ENCODE results near the gene RRP36.
"Not testable (repeated sequence)": the region's sequence is repeated elsewhere in the genome, so short reads cannot be mapped to it uniquely, and the experiment has no call there.

DNA sequence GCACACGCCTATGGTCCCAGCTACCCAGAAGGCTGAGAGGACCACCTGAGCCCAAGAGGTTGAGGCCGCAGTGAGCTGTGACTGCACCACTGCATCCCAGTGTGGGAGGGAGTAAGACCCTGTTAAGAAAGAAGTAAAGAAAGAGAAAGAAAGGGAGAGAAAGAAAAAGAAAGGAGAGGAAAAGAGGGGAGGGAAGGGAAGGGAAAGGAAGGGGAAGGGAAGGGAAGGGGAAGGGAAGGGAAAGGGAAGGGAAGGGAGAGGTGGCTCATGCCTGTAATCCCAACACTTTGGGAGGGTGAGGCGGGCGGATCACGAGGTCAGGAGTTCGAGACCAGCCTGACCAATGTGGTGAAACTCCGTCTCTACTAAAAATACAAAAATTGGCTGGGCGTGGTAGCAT is 20.1 kb downstream of the RRP36 start:
- TF ChIP-seq, protein P1, sequence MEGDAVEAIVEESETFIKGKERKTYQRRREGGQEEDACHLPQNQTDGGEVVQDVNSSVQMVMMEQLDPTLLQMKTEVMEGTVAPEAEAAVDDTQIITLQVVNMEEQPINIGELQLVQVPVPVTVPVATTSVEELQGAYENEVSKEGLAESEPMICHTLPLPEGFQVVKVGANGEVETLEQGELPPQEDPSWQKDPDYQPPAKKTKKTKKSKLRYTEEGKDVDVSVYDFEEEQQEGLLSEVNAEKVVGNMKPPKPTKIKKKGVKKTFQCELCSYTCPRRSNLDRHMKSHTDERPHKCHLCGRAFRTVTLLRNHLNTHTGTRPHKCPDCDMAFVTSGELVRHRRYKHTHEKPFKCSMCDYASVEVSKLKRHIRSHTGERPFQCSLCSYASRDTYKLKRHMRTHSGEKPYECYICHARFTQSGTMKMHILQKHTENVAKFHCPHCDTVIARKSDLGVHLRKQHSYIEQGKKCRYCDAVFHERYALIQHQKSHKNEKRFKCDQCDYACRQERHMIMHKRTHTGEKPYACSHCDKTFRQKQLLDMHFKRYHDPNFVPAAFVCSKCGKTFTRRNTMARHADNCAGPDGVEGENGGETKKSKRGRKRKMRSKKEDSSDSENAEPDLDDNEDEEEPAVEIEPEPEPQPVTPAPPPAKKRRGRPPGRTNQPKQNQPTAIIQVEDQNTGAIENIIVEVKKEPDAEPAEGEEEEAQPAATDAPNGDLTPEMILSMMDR (IDR thresholded peaks at IDR 0.05; ENCODE audit: low read depth, low read length, poor library complexity, severe bottlenecking), result not testable (repeated sequence)
- TF ChIP-seq EZH2phosphoT487 (IDR thresholded peaks at IDR 0.05; ENCODE audit: borderline replicate concordance, low read length), result not testable (repeated sequence)

Data from DOHH2 (cell line).